Panc1 (cell line): ENCODE data around the gene SPPL2C.

Experiments
- POLR2AphosphoS5 ChIP-seq: IDR thresholded peaks from 2 replicates; pipeline ENCODE4 v1.6.1; 2012; ENCODE audit warnings: mild to moderate bottlenecking, low read depth, low read length, moderate library complexity
- SIN3A ChIP-seq: IDR thresholded peaks from 2 replicates; pipeline ENCODE4 v1.6.1; 2012; ENCODE audit warnings: low read depth, mild to moderate bottlenecking, low read length, moderate library complexity, borderline replicate concordance; ENCODE audit not compliant: insufficient read depth
- TCF7L2 ChIP-seq: IDR thresholded peaks from 2 replicates; pipeline ENCODE4 v1.6.1; 2011; ENCODE audit warnings: mild to moderate bottlenecking, low read depth, low read length, inconsistent platforms
- TF ChIP-seq, protein P1 (sequence below): fragments of 450-650 bp; IDR thresholded peaks from 2 replicates; pipeline ENCODE4 v1.5.1; 2017; ENCODE audit warnings: mild to moderate bottlenecking
- TF ChIP-seq, protein P2 (sequence below), 2 experiments: IDR thresholded peaks; 2 replicates each; pipeline ENCODE4 v1.6.1; 2011 to 2012; ENCODE audit warnings: low read depth in 2 of 2, control low read depth in 1 of 2, low read length in 1 of 2, mild to moderate bottlenecking in 1 of 2, moderate library complexity in 1 of 2; ENCODE audit not compliant: insufficient read depth in 1 of 2

DNA sequence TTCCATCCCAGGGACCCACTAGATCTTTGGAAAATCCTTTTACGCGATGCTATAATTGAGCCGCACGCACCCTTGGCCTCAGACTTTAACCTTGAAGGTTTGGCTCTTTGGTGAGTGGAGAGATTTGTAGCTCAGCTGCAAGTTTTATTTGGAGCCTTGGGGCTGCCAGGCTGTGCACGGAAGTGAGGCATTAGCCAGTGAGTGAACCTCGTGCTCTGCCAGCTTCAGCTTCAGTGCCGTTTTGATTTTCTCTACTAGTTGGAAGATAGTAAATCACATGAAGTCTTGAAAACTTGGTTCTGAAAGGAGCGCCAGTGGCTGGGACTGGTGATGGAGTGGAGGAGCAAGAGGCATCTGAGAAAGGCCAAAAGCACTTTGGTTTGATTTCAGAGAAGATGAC lies 43.3 kb upstream of the SPPL2C start:
- no peak for TF ChIP-seq POLR2AphosphoS5
- TF ChIP-seq, protein P1, sequence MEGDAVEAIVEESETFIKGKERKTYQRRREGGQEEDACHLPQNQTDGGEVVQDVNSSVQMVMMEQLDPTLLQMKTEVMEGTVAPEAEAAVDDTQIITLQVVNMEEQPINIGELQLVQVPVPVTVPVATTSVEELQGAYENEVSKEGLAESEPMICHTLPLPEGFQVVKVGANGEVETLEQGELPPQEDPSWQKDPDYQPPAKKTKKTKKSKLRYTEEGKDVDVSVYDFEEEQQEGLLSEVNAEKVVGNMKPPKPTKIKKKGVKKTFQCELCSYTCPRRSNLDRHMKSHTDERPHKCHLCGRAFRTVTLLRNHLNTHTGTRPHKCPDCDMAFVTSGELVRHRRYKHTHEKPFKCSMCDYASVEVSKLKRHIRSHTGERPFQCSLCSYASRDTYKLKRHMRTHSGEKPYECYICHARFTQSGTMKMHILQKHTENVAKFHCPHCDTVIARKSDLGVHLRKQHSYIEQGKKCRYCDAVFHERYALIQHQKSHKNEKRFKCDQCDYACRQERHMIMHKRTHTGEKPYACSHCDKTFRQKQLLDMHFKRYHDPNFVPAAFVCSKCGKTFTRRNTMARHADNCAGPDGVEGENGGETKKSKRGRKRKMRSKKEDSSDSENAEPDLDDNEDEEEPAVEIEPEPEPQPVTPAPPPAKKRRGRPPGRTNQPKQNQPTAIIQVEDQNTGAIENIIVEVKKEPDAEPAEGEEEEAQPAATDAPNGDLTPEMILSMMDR, result no peak
- TF ChIP-seq, protein P2, sequence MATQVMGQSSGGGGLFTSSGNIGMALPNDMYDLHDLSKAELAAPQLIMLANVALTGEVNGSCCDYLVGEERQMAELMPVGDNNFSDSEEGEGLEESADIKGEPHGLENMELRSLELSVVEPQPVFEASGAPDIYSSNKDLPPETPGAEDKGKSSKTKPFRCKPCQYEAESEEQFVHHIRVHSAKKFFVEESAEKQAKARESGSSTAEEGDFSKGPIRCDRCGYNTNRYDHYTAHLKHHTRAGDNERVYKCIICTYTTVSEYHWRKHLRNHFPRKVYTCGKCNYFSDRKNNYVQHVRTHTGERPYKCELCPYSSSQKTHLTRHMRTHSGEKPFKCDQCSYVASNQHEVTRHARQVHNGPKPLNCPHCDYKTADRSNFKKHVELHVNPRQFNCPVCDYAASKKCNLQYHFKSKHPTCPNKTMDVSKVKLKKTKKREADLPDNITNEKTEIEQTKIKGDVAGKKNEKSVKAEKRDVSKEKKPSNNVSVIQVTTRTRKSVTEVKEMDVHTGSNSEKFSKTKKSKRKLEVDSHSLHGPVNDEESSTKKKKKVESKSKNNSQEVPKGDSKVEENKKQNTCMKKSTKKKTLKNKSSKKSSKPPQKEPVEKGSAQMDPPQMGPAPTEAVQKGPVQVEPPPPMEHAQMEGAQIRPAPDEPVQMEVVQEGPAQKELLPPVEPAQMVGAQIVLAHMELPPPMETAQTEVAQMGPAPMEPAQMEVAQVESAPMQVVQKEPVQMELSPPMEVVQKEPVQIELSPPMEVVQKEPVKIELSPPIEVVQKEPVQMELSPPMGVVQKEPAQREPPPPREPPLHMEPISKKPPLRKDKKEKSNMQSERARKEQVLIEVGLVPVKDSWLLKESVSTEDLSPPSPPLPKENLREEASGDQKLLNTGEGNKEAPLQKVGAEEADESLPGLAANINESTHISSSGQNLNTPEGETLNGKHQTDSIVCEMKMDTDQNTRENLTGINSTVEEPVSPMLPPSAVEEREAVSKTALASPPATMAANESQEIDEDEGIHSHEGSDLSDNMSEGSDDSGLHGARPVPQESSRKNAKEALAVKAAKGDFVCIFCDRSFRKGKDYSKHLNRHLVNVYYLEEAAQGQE (IDR thresholded peaks at IDR 0.05; ENCODE audit: insufficient read depth in 1 of 2, low read depth in 2 of 2, low read length in 1 of 2), result no peak
- no peak for TF ChIP-seq SIN3A
- TF ChIP-seq TCF7L2, result no peak
